HG03442 (cell line): ENCODE results near the gene KATNB1.
"Not testable (repeated sequence)": the region's sequence is repeated elsewhere in the genome, so short reads cannot be mapped to it uniquely, and the experiment has no call there.

Experiments used
- ATAC-seq: cut with Tn5 transposase; IDR thresholded peaks from one replicate; pipeline ENCODE4 v1.9.1; 2021; ENCODE audit warnings: mild to moderate bottlenecking, moderate library complexity; ENCODE audit not compliant: unreplicated experiment

Gene KATNB1

DNA sequence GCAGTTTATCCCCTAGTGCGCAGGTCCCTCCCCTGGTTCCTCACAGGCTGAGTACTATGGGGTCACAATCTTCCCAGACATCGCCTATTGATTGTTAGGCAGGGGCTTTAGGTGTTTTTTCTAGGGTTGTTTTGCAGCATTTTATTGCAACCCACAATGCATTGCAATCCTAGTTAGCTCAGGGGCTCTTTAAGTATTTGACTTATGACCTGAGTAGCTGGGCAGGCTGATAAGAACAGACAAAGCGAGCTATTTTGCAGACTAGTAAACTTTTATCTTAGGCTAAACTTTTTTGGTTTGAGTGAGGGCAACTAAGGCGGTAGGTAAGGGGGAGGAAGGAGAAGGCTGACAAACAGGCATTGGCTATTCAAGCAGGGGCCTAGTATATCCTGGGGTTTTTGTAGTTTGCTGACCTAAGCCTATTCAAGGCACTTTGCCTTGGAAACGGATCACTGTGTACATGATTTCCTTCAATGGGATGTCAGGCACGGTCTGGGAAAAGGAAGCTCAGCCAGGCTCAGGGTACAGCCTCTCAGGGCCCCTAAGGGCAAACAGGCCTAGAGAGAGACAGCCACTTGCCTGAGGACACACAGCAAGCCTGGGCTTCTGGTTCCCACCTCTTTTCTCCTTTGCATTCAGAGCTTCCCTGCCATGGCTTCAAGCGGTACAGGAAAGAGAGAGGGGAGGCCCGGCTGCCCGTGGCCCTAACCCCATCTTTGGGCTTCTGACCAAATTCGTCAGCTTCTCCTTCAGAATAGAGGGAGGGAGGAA lies 34.6 kb upstream of the KATNB1 start:
- ATAC-seq, result no peak

DNA sequence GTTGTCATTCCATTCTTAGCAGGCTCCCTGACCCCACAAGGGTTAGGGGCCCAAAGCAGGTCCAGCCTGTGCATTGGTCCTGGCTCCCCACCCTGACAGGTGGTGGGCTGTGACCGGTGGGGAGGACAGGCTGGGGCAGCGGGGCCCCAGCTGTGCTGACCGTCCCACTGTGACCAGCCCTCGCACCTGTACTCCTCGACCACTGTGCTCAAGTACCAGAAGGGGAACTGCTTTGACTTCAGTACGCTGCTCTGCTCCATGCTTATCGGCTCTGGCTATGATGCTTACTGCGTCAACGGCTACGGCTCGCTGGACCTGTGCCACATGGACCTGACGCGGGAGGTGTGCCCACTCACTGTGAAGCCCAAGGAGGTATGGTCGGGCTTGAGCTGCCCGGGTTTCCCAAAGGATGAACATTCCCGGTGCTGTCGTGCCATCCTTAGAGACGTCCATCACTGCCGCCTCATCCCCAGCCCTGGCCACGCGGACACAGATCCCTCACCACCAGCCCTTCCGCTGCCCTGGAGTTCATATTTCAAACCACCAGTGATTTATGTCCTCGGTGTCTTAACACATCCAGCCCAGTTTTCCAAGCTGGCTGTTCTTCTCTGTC lies 33.7 kb upstream of the KATNB1 start:
- no peak for ATAC-seq

GRCh38 chr16:57703416-57704010 lies 32.1 kb upstream of the KATNB1 start:
- ATAC-seq, result no peak

GRCh38 chr16:57704011-57704904 lies 31.3 kb upstream of the KATNB1 start:
- ATAC-seq, result no peak

DNA sequence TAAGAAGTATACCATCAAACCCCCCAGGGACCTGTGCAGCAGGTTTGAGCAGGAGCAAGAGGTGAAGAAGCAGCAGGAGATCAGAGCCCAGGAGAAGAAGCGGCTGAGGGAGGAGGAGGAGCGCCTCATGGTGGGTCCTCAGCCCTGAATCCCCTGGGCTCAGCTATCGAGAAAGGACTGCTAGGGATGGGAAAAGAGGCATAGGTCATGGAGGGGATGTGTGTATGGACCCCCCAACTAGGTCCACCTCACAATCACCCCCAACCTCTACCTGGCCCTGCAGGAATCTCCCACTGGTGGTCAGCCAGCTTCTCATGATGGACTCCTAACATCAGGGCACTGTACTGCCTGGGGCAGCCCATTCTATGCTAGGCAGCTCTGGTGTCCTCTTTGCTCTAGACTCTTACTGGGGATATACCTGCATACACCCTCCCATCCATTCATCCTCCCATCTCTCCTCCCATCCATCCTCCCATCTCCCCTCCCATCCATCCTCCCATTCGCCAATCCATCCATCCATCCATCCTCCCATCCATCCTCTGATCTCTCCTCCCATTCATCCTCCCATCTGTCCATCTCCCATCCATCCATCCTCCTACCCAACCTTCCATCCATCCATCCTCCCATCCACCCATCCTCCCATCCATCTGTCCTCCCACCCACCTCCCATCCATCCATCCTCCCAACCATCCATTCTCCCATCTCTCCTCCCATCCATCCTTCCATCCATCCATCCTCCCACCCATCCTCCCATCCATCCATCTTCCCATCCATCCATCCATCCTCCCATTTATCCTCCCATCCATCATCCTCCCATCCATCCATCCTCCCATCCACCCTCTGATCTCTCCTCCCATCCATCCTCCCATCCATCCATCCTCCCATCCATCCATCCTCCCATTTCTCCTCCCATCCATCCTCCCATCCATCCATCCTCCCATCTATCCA lies 30.4 kb upstream of the KATNB1 start:
- ATAC-seq, result no peak

- no peak for ATAC-seq
Measured at GRCh38 chr16:57706717-57707116, 28.9 kb upstream of the KATNB1 start.

GRCh38 chr16:57707331-57707730 lies 28.2 kb upstream of the KATNB1 start:
- no peak for ATAC-seq

GRCh38 chr16:57708168-57708567 lies 27.4 kb upstream of the KATNB1 start:
- no peak for ATAC-seq

DNA sequence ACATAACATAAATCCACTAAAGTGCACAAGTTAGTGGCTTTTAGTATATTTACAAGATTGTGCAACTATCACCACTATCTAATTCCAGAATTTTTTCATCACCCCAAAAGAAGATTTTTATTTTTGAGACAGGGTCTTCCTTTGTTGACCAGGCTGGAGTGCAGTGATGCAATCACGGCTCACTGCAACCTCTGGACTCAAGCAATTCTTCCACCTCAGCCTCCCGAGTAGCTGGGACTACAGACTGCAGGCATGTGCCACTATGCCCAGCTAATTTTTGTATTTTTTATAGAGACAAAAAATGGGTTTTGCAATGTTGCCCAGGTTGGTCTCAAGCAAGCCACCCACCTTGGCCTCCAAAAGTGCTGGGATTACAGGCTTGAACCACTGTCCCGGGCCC lies 25.9 kb upstream of the KATNB1 start:
- no peak for ATAC-seq

- ATAC-seq, result no peak
Measured at GRCh38 chr16:57711346-57711745, 24.2 kb upstream of the KATNB1 start.

GRCh38 chr16:57711993-57712392 lies 23.6 kb upstream of the KATNB1 start:
- no peak for ATAC-seq

GRCh38 chr16:57712569-57712968 lies 23.0 kb upstream of the KATNB1 start:
- not testable (repeated sequence) for ATAC-seq

DNA sequence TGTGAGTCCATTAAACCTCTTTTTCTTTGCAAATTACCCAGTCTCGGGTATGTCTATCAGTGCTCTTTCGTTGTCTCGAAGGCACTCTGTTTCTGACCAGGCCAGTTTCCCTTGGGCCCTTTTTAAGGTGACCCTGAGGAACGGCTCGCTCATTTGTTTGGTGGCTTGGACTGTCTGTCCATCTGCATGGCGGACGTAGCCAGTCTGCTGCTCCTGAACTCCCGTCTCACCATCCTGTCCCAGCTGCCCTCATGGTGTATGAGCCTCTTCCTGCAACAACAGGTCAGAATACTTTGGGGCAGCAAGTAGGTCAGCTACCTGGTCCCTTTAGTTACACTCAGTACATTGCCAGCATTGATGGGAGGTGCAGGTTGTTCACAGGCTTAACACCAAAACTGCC lies 22.0 kb upstream of the KATNB1 start:
- no peak for ATAC-seq

- no peak for ATAC-seq
Measured at GRCh38 chr16:57714047-57714446, 21.5 kb upstream of the KATNB1 start.

DNA sequence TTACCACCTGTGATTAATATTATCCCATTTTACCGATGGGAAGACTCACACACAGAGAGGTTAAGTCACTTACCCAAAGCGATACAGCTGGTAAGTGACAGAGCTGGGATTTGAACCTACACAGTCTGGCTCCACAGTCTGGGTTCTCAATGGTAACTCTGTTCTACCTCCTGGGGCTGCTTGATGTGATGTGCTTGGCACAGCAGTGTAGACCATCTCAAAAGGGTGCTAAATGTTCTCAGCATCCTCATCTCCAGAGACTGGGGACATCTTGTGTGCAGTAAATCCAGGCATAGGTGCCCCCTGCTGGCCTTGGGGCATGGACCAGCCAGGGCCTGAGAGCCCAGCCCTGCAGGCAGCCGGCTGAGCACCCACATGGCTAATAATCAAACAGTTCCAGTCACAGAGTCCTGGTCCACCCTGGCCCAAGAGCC lies 15.4 kb upstream of the KATNB1 start:
- ATAC-seq, result no peak

DNA sequence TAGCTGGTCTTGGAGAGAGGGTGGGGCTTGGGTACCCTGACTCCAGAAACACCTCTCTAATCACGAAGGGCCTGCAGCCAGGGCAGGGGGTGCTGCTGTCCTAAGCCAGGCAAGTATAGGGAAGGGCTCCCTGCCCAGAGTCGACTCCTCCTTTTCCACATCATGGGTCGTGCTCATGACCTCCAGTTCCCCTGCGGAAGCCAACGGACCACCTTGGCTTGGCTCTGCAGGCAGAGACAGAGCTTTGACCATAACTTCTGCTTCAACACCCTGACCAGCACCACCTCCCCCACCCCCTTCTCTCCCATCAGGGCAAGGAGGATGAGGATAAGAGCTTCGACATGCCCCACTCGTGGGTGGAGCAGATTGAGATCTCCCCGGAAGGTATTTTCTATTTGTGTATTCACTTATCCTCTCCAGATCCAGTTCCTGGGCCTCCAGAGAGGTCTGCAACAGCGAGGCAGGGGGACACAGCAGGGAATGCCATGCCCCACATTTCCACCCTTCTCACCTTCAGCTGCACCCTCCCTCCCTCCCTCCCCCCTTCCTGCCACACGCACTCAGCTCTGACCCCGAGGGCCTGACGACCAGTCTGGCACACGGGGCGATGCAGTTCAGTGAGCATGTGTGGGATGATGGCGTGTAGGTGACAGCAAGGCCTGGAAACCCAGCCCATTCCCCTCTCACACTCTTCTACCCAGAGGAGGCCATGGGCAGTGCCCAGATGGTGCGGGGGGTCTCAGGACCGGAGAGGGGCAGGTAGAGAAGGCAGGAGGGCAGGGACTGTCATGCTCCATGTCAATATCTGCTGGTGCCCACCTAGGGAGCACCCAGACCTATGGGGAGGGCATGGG lies 14.0 kb upstream of the KATNB1 start:
- ATAC-seq, result no peak

- ATAC-seq, result no peak
Measured at GRCh38 chr16:57722210-57722499, 13.4 kb upstream of the KATNB1 start.

GRCh38 chr16:57722651-57723050 lies 12.9 kb upstream of the KATNB1 start:
- no peak for ATAC-seq

DNA sequence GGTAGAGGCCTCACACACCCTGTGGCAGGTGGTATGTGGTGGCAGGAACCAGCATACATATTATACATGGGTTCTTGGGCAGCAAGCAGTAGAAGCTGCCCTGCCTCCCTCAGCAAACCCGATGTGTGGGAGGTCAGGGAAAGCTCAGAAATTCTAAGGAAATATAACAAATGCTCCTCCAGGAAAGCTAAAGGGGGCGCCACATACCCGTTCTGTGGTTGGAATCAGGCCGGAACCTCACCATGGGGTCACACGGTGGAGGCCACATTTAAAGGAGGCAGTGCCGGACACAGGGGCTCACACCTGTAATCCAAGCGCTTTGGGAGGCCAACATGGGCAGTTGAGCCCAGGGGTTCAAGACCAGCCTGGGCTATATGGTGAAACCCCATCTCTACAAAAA lies 12.4 kb upstream of the KATNB1 start:
- ATAC-seq, result no peak
